Muscle layer of duodenum (tissue), 2 donors: ENCODE data around the gene CYB5A.
"Not testable (repeated sequence)": the region's sequence is repeated elsewhere in the genome, so short reads cannot be mapped to it uniquely, and the experiment has no call there.

Experiments used
- H3K27ac ChIP-seq: one replicate; pipeline ENCODE4 v1.7.0; 2013; ENCODE audit warnings: mild to moderate bottlenecking, low read length
- H3K27me3 ChIP-seq: one replicate; pipeline ENCODE4 v1.7.0; 2013; ENCODE audit warnings: low read depth, mild to moderate bottlenecking, control low read depth, low read length
- H3K36me3 ChIP-seq, 2 donors: one replicate each; pipeline ENCODE4 v1.7.0; 2013; ENCODE audit warnings: low read length in 2 of 2, control low read depth in 1 of 2, mild to moderate bottlenecking in 1 of 2; ENCODE audit not compliant: insufficient read depth in 2 of 2, control insufficient read depth in 1 of 2
- H3K4me1 ChIP-seq, 2 donors: one replicate each; pipeline ENCODE4 v1.7.0; 2013; ENCODE audit warnings: low read length in 2 of 2, mild to moderate bottlenecking in 2 of 2, control low read depth in 1 of 2, moderate library complexity in 1 of 2; ENCODE audit not compliant: insufficient read depth in 2 of 2, control insufficient read depth in 1 of 2
- H3K4me3 ChIP-seq, 2 donors: one replicate each; pipeline ENCODE4 v1.7.0; 2013; ENCODE audit warnings: low read length in 2 of 2, low read depth in 1 of 2, mild to moderate bottlenecking in 1 of 2
- H3K9me3 ChIP-seq, 2 donors: one replicate each; pipeline ENCODE4 v1.7.0; 2013; ENCODE audit warnings: low read length in 2 of 2, control low read depth in 1 of 2, mild to moderate bottlenecking in 1 of 2; ENCODE audit not compliant: control insufficient read depth in 1 of 2
- donor health status: healthy.

Gene CYB5A

GRCh38 chr18:74292541-74292858, 737 bp upstream of the CYB5A start:
- no peaks in the 10 kb centered on the region for H3K9me3 ChIP-seq
- H3K27me3 ChIP-seq: no peaks in the 10 kb centered on the region
- H3K4me3 ChIP-seq: peak overlapping the region; percentile 80 to 97
- peaks cover 13 to 14% of the 10 kb centered on the region in 2 donors for H3K4me1 ChIP-seq
- H3K36me3 ChIP-seq: no peaks in the 10 kb centered on the region
- peak overlapping the region; percentile 49 for H3K27ac ChIP-seq

GRCh38 chr18:74291472-74291770, 342 bp downstream of the CYB5A start:
- Histone ChIP-seq H3K27ac (no peak overlapping the region), H3K4me1 (peaks cover 14 to 16% of the 10 kb centered on the region in 2 donors), H3K9me3 (no peaks in the 10 kb centered on the region)

GRCh38 chr18:74290794-74291471, 830 bp downstream of the CYB5A start:
- Histone ChIP-seq H3K27me3 (no peaks in the 10 kb centered on the region), H3K4me3 (peak overlapping the region; percentile 80 to 97), H3K9me3 (no peaks in the 10 kb centered on the region), H3K36me3 (no peaks in the 10 kb centered on the region), H3K27ac (peak overlapping the region; percentile 82), H3K4me1 (peaks cover 14 to 16% of the 10 kb centered on the region in 2 donors)

More at GRCh38 chr18:74291472-74291770, 342 bp downstream of the CYB5A start:
- H3K4me3 ChIP-seq: peak overlapping the region; percentile 80 to 97
- no peaks in the 10 kb centered on the region for H3K36me3 ChIP-seq
- H3K27me3 ChIP-seq: no peaks in the 10 kb centered on the region

GRCh38 chr18:74290021-74290420, 1.7 kb downstream of the CYB5A start:
- Histone ChIP-seq H3K4me3 (no peak overlapping the region), H3K27ac (no peak overlapping the region), H3K27me3 (no peaks in the 10 kb centered on the region), H3K4me1 (peaks cover 16 to 19% of the 10 kb centered on the region in 2 donors), H3K36me3 (no peaks in the 10 kb centered on the region), H3K9me3 (no peaks in the 10 kb centered on the region)

- H3K4me1 ChIP-seq: peaks cover 16 to 28% of the 10 kb centered on the region in 2 donors
Observed at GRCh38 chr18:74289137-74289536, 2.6 kb downstream of the CYB5A start.

GRCh38 chr18:74288730-74289129, 3.0 kb downstream of the CYB5A start:
- Histone ChIP-seq H3K9me3 (no peaks in the 10 kb centered on the region), H3K36me3 (no peaks in the 10 kb centered on the region), H3K4me1 (peaks cover 16 to 32% of the 10 kb centered on the region in 2 donors), H3K27me3 (no peaks in the 10 kb centered on the region), H3K27ac (peak overlapping the region; percentile 71), H3K4me3 (peak overlapping the region in 1 of 2 donors; percentile 31)

More at GRCh38 chr18:74289137-74289536, 2.6 kb downstream of the CYB5A start:
- Histone ChIP-seq H3K36me3 (no peaks in the 10 kb centered on the region), H3K27ac (peak overlapping the region; percentile 71), H3K9me3 (no peaks in the 10 kb centered on the region), H3K4me3 (peak overlapping the region in 1 of 2 donors; percentile 31), H3K27me3 (no peaks in the 10 kb centered on the region)

- Histone ChIP-seq H3K36me3 (no peaks in the 10 kb centered on the region), H3K9me3 (no peaks in the 10 kb centered on the region), H3K4me1 (peaks cover 23 to 39% of the 10 kb centered on the region in 2 donors), H3K27me3 (no peaks in the 10 kb centered on the region), H3K27ac (no peak overlapping the region), H3K4me3 (no peak overlapping the region)
Observed at GRCh38 chr18:74288041-74288440, 3.7 kb downstream of the CYB5A start.

GRCh38 chr18:74286856-74287255, 4.9 kb downstream of the CYB5A start:
- H3K4me3 ChIP-seq: no peak overlapping the region
- H3K36me3 ChIP-seq: no peaks in the 10 kb centered on the region
- H3K27ac ChIP-seq: no peak overlapping the region
- no peaks in the 10 kb centered on the region for H3K9me3 ChIP-seq
- no peaks in the 10 kb centered on the region for H3K27me3 ChIP-seq
- H3K4me1 ChIP-seq: peaks cover 34 to 47% of the 10 kb centered on the region in 2 donors

- H3K9me3 ChIP-seq: no peaks in the 10 kb centered on the region
- peaks cover 40 to 50% of the 10 kb centered on the region in 2 donors for H3K4me1 ChIP-seq
- no peak overlapping the region for H3K27ac ChIP-seq
Observed at GRCh38 chr18:74286106-74286855, 5.5 kb downstream of the CYB5A start.

GRCh38 chr18:74285583-74285982, 6.2 kb downstream of the CYB5A start:
- not testable (repeated sequence) for H3K27ac ChIP-seq, H3K36me3 ChIP-seq, H3K4me3 ChIP-seq, H3K9me3 ChIP-seq, H3K27me3 ChIP-seq
- peaks cover 37 to 46% of the 10 kb centered on the region in 2 donors for H3K4me1 ChIP-seq

More at GRCh38 chr18:74286106-74286855, 5.5 kb downstream of the CYB5A start:
- Histone ChIP-seq H3K4me3 (no peak overlapping the region), H3K27me3 (no peaks in the 10 kb centered on the region), H3K36me3 (no peaks in the 10 kb centered on the region)

- Histone ChIP-seq H3K9me3 (no peaks in the 10 kb centered on the region), H3K27ac (peak overlapping the region; percentile 52), H3K4me3 (no peak overlapping the region)
Observed at GRCh38 chr18:74284980-74285355, 6.8 kb downstream of the CYB5A start.

More at GRCh38 chr18:74284980-74285355, 6.8 kb downstream of the CYB5A start:
- H3K4me1 ChIP-seq: peaks cover 36 to 46% of the 10 kb centered on the region in 2 donors
- no peaks in the 10 kb centered on the region for H3K36me3 ChIP-seq
- H3K27me3 ChIP-seq: no peaks in the 10 kb centered on the region
